K562 (cell line): ENCODE measurements around the gene ADIPOQ. TPM values are rescaled to one million over a fixed set of nuclear protein-coding genes. Genes with fewer than 3 reads are reported as not detected.

Experiments used
- GABPA ChIP-seq: fragments of 200-800 bp; sonication (Bioruptor generic); conservative IDR thresholded peaks from 2 replicates; pipeline ENCODE4 v1.6.1; 2016; ENCODE audit warnings: low read depth, missing genetic modification characterization, missing compliant biosample characterization
- GABPB2 ChIP-seq: fragments of 250-450 bp; sonication (Bioruptor Pico); conservative IDR thresholded peaks from 2 replicates; pipeline ENCODE4 v1.5.1; 2021; ENCODE audit warnings: mild to moderate bottlenecking
- RB1 ChIP-seq: fragments of 450-650 bp; IDR thresholded peaks from 2 replicates; pipeline ENCODE4 v1.6.1; 2017; ENCODE audit warnings: low read depth, mild to moderate bottlenecking
- ZBTB40 ChIP-seq, 2 experiments: fragments of 450-650 bp in 1 of 2; sonication (generic) in 1 of 2; formaldehyde crosslinking in 1 of 2; IDR thresholded peaks; 2 replicates each; pipeline versions ENCODE4 v1.7.1 to v1.9.0; 2016 to 2022; ENCODE audit warnings: inconsistent platforms in 1 of 2, mild to moderate bottlenecking in 1 of 2, missing genetic modification reagents in 1 of 2
- ZFP30 ChIP-seq: fragments of 250-450 bp; sonication (Bioruptor Pico); IDR thresholded peaks from 2 replicates; pipeline ENCODE4 v1.8.0; 2022; ENCODE audit warnings: moderate library complexity, mild to moderate bottlenecking, inconsistent platforms, borderline replicate concordance
- polyA plus RNA-seq, 8 experiments: library from polyadenylated mRNA; depleted of rRNA in 4 of 8; stranded (reverse) in 5 of 8; unstranded in 3 of 8; fragments of >200 nt; fragmentation: Nextera tagmentation in 2 of 8; fragmentation: Illumina TruSeq in 1 of 8; extraction: Ambion mirVana in 2 of 8; extraction: Trizol in 1 of 8; gene quantifications; 2 replicates each; pipeline versions ENCODE4 v1.2.1 to v1.2.3, GENCODE V29; 2011 to 2014; ENCODE audit warnings: inconsistent platforms in 1 of 8, missing spikeins in 1 of 8
- total RNA-seq, 7 experiments: library from RNA; depleted of rRNA in 6 of 7; stranded (reverse); fragments of >200 nt in 6 of 7; fragmentation: Illumina TruSeq in 2 of 7; extraction: Trizol in 2 of 7; gene quantifications; 2 replicates each; pipeline versions ENCODE4 v1.2.1 to v1.2.3, GENCODE V29; 2011 to 2021; ENCODE audit warnings: low replicate concordance in 1 of 7

ADIPOQ gene
- total and polyA plus RNA-seq, 9 of the 15 experiments (the other 6 are each of a cell fraction or from before 2014, with no cell fraction given) = 0.01 to 0.04 (median 0.03) TPM; not detected in 4

- TF ChIP-seq ZBTB40 (IDR thresholded peaks at IDR 0.05) (peak; percentile 84), ZBTB40 (CRISPR knock-in tag; IDR thresholded peaks at IDR 0.05) (peak; percentile 48; the same call in 1 of the 2 replicates), ZFP30 (CRISPR knock-in tag) (no peak), GABPA (tag) (no peak), GABPB2 (CRISPR knock-in tag) (no peak), RB1 (no peak)
- TF ChIP-seq, all 486 proteins: peak for 1
These were observed 37.3 kb downstream of the ADIPOQ start (continued) for GRCh38 chr3:186879781-186880180.
